Upper lobe of left lung (tissue), 6 donors: ENCODE data around the gene NR0B2. TPM values are rescaled to one million over a fixed set of nuclear protein-coding genes. Genes with fewer than 3 reads are reported as not detected.

Experiments
- ATAC-seq, 2 donors: fragments of 200-7000 bp; cut with Tn5 transposase; one replicate each; pipeline ENCODE4 v1.9.1; 2022; ENCODE audit warnings: mild to moderate bottlenecking in 2 of 2, moderate library complexity in 2 of 2; ENCODE audit not compliant: low FRiP score in 2 of 2
- DNase-seq, 2 donors: peaks; one replicate each; pipeline ENCODE4 v3.0.0-alpha.2; 2019 to 2020
- H3K27ac ChIP-seq, 4 donors: fragments of 200-600 bp; sonication (generic); one replicate each; pipeline ENCODE4 v1.5.1; 2016 to 2019
- H3K27me3 ChIP-seq, 4 donors: fragments of 200-600 bp; sonication (generic); one replicate each; pipeline ENCODE4 v1.5.1; 2017 to 2019
- H3K36me3 ChIP-seq, 4 donors: fragments of 200-600 bp; sonication (generic); one replicate each; pipeline ENCODE4 v1.5.1; 2016 to 2019
- H3K4me1 ChIP-seq, 4 donors: fragments of 200-600 bp; sonication (generic); one replicate each; pipeline ENCODE4 v1.5.1; 2018 to 2019
- H3K4me3 ChIP-seq, 4 donors: fragments of 200-600 bp; sonication (generic); one replicate each; pipeline ENCODE4 v1.5.1; 2017 to 2019; ENCODE audit warnings: mild to moderate bottlenecking in 2 of 4, moderate library complexity in 1 of 4
- H3K9me3 ChIP-seq, 4 donors: fragments of 200-600 bp; sonication (generic); one replicate each; pipeline ENCODE4 v1.5.1; 2018 to 2019
- EP300 ChIP-seq, 4 donors: sonication (generic); formaldehyde crosslinking; IDR thresholded peaks; one replicate each; pipeline ENCODE4 v1.5.1; 2017; ENCODE audit warnings: antibody characterized with exemption in 4 of 4, control low read depth in 2 of 4
- POLR2A ChIP-seq, 4 donors: fragments of 450-650 bp; IDR thresholded peaks; one replicate each; pipeline ENCODE4 v1.5.1; 2016 to 2017; ENCODE audit warnings: antibody characterized with exemption in 4 of 4, mild to moderate bottlenecking in 2 of 4
- POLR2AphosphoS5 ChIP-seq, 2 donors: sonication (generic); formaldehyde crosslinking; IDR thresholded peaks; one replicate each; pipeline ENCODE4 v1.5.1; 2017; ENCODE audit warnings: antibody characterized with exemption in 2 of 2
- WGBS, 2 donors: methylation state at CpG; one replicate each; pipeline ENCODE4 v1.1.5; 2017 to 2018; 5-methylcytosine and 5-hydroxymethylcytosine counted together
- total RNA-seq, 6 donors: library from RNA; depleted of rRNA in 4 of 6; stranded (reverse); fragments of >200 nt in 4 of 6; gene quantifications; one replicate each; pipeline versions ENCODE4 v1.1.0 to v1.2.1, GENCODE V29; 2016 to 2021
- TF ChIP-seq, protein P1 (sequence below), 6 experiments: fragments of 450-650 bp in 4 of 6; fragments of 200-600 bp in 2 of 6; sonication (generic) in 2 of 6; IDR thresholded peaks; one replicate each; pipeline ENCODE4 v1.5.1; 2016 to 2019; ENCODE audit warnings: antibody characterized with exemption in 6 of 6
- donor health status: DM: no; HTN: no; CAD: no; lungs with moderate emphysema.
- donor health status: DM: no; HTN: yes; CAD: no; lungs with severe emphysema.

Gene NR0B2
- total RNA-seq, 6 donors from 2014 or later = 0.89 to 8.8 (median 2.4) TPM; not detected in 1

DNA sequence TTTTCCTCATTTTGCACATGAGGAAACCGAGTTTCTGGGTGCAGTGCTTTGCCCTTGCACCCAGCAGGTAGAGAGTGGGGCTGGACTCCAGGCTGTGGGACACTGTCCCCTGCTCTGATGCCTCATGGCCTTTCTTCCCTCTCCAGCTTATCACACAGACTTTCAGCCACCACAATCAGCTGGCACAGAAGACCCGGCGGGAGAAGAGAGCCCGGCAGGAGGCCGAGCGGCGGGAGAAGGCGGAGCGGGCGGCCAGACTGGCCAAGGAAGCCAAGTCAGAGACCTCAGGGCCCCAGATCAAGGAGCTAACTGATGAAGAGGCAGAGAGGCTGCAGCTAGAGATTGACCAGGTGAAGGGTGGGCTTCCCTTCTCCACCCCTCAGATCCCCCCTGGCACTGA lies 27.5 kb upstream of the NR0B2 start:
- 95 to 97% methylated on average over 9 to 10 of the region's 10 CpGs for WGBS, 2 donors
- no peaks in the 10 kb centered on the region for H3K27me3 ChIP-seq
- DNase-seq (peak in 1 of 2 donors; percentile 51), ATAC-seq (no peak)
- H3K4me1 ChIP-seq = no peaks in the 10 kb centered on the region
- no peak overlapping the region for H3K4me3 ChIP-seq
- H3K9me3 ChIP-seq = no peaks in the 10 kb centered on the region
- H3K27ac ChIP-seq = no peak overlapping the region
- H3K36me3 ChIP-seq = peaks cover 39 to 66% (median 63%) of the 10 kb centered on the region in 4 donors
- TF ChIP-seq EP300 (IDR thresholded peaks at IDR 0.05) (no peak), POLR2AphosphoS5 (IDR thresholded peaks at IDR 0.05) (no peak), POLR2A (IDR thresholded peaks at IDR 0.05) (no peak)
- TF ChIP-seq, protein P1, sequence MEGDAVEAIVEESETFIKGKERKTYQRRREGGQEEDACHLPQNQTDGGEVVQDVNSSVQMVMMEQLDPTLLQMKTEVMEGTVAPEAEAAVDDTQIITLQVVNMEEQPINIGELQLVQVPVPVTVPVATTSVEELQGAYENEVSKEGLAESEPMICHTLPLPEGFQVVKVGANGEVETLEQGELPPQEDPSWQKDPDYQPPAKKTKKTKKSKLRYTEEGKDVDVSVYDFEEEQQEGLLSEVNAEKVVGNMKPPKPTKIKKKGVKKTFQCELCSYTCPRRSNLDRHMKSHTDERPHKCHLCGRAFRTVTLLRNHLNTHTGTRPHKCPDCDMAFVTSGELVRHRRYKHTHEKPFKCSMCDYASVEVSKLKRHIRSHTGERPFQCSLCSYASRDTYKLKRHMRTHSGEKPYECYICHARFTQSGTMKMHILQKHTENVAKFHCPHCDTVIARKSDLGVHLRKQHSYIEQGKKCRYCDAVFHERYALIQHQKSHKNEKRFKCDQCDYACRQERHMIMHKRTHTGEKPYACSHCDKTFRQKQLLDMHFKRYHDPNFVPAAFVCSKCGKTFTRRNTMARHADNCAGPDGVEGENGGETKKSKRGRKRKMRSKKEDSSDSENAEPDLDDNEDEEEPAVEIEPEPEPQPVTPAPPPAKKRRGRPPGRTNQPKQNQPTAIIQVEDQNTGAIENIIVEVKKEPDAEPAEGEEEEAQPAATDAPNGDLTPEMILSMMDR (IDR thresholded peaks at IDR 0.05) = no peak

- 86 to 100% methylated on average over 2 of the region's 2 CpGs for WGBS, 2 donors
- Histone ChIP-seq H3K27me3 (no peaks in the 10 kb centered on the region), H3K4me1 (no peaks in the 10 kb centered on the region), H3K27ac (no peak overlapping the region), H3K9me3 (no peaks in the 10 kb centered on the region), H3K4me3 (no peak overlapping the region), H3K36me3 (peaks cover 25 to 59% (median 49%) of the 10 kb centered on the region in 4 donors)
- DNase-seq (no peak), ATAC-seq (peak in 1 of 2 donors; percentile 29)
- no peak for TF ChIP-seq EP300 (IDR thresholded peaks at IDR 0.05)
- no peak for TF ChIP-seq POLR2A (IDR thresholded peaks at IDR 0.05)
- TF ChIP-seq, protein P1 (IDR thresholded peaks at IDR 0.05) = no peak
- TF ChIP-seq POLR2AphosphoS5 (IDR thresholded peaks at IDR 0.05) = no peak
Measured at GRCh38 chr1:26938659-26939025, 24.9 kb upstream of the NR0B2 start.

DNA sequence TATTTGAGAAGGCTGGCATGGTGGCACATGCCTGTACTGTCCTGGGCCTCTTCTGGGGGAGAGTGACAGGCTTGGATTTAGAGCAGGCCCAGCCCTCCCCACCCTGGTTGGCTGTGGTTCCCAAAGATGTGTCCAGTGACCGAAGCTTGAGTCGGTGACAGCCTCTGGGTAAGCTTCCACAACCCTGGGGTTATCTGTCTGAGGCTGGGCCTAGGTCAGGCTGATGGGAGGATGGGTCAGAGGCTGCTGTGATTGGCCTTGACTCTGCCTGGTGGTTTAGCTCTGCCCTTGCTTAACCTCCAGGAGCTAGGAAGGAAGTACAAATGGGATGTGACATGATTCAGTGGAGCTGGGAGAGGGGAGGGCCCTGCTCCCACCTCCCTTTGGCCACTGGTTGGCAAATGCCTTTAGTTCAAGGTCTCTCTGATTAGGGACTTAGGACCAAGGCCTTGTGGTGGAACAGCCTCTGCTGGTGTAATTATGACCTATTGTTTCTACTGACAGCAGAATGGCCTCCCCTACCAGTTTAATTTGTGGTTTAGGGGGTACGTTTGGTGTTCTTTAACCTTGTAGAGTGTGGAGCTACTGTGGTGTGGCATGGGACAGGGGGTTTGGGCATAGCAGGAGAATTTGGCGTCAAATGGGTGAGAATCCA lies 24.4 kb upstream of the NR0B2 start:
- no peaks in the 10 kb centered on the region for H3K27me3 ChIP-seq
- H3K36me3 ChIP-seq = peaks cover 20 to 58% (median 44%) of the 10 kb centered on the region in 4 donors
- no peak overlapping the region for H3K27ac ChIP-seq
- ATAC-seq (peak in 1 of 2 donors; percentile 24), DNase-seq (no peak)
- no peak overlapping the region for H3K4me3 ChIP-seq
- H3K9me3 ChIP-seq = no peaks in the 10 kb centered on the region
- H3K4me1 ChIP-seq = no peaks in the 10 kb centered on the region
- TF ChIP-seq EP300 (IDR thresholded peaks at IDR 0.05) (no peak), POLR2AphosphoS5 (IDR thresholded peaks at IDR 0.05) (no peak), POLR2A (IDR thresholded peaks at IDR 0.05) (no peak)
- TF ChIP-seq, protein P1 (IDR thresholded peaks at IDR 0.05) = no peak
- WGBS, 2 donors = 79 to 98% methylated on average over 4 of the region's 4 CpGs

DNA sequence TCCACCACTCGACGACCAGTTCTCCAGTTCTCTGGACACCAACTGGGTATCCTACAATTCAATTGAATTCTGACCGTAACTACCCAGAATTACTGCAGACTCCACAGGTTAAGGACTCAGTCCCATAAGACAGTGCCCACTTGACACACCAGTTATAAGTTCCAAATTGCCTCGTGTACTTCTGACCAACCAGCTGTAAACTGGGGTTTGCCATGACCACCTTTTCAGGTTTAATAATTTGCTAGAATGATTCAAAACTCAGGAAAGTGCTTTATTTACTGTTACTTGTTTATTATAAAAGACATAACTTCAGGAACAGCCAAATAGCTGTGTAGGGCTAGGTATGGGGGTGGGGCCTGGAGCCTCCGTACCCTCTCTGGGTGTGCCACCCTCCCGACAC lies 23.0 kb upstream of the NR0B2 start:
- Histone ChIP-seq H3K27ac (no peak overlapping the region), H3K27me3 (no peaks in the 10 kb centered on the region), H3K4me1 (no peaks in the 10 kb centered on the region), H3K36me3 (peaks cover 11 to 55% (median 33%) of the 10 kb centered on the region in 4 donors), H3K4me3 (no peak overlapping the region), H3K9me3 (no peaks in the 10 kb centered on the region)
- WGBS, 2 donors = 81 to 86% methylated on average over 6 of the region's 6 CpGs
- no peak for ATAC-seq
- TF ChIP-seq POLR2A (IDR thresholded peaks at IDR 0.05) (no peak), POLR2AphosphoS5 (IDR thresholded peaks at IDR 0.05) (no peak), EP300 (IDR thresholded peaks at IDR 0.05) (no peak)
- TF ChIP-seq, protein P1 (IDR thresholded peaks at IDR 0.05) = no peak
- no peak for DNase-seq

GRCh38 chr1:26932531-26932930 lies 18.8 kb upstream of the NR0B2 start:
- Histone ChIP-seq H3K4me1 (no peaks in the 10 kb centered on the region), H3K4me3 (no peak overlapping the region), H3K27ac (no peak overlapping the region), H3K36me3 (peaks cover 4 to 78% (median 38%) of the 10 kb centered on the region in 4 donors), H3K9me3 (no peaks in the 10 kb centered on the region), H3K27me3 (no peaks in the 10 kb centered on the region)
- WGBS, 2 donors = 73 to 92% methylated on average over 3 of the region's 3 CpGs
- ATAC-seq = peak in 1 of 2 donors; percentile 50
- no peak for DNase-seq
- TF ChIP-seq, protein P1 (IDR thresholded peaks at IDR 0.05) = no peak
- TF ChIP-seq EP300 (IDR thresholded peaks at IDR 0.05) (no peak), POLR2AphosphoS5 (IDR thresholded peaks at IDR 0.05) (no peak), POLR2A (IDR thresholded peaks at IDR 0.05) (no peak)
